ENCODE measurements around the gene SLC25A13.

DNA sequence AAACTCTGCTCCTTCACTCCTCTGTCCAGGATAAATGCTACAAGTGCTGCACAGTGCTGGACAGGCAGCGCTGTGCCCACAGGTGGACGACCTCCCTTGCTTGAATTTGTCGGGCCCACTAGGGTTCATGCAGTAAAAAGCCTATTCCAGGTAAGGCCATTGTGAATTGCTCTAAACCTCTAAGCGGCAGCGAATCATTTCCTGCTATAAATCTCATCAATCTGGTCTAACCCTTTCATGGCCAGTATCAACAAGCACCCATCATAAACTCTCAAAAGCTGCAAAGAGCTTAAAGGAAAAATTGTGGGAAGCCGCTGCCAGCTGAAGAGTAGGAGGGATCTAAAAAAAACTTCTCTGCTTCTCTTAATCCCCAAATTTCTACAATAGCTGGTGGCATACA, 134.2 kb downstream of the SLC25A13 start:
- TF ChIP-seq, protein P1, sequence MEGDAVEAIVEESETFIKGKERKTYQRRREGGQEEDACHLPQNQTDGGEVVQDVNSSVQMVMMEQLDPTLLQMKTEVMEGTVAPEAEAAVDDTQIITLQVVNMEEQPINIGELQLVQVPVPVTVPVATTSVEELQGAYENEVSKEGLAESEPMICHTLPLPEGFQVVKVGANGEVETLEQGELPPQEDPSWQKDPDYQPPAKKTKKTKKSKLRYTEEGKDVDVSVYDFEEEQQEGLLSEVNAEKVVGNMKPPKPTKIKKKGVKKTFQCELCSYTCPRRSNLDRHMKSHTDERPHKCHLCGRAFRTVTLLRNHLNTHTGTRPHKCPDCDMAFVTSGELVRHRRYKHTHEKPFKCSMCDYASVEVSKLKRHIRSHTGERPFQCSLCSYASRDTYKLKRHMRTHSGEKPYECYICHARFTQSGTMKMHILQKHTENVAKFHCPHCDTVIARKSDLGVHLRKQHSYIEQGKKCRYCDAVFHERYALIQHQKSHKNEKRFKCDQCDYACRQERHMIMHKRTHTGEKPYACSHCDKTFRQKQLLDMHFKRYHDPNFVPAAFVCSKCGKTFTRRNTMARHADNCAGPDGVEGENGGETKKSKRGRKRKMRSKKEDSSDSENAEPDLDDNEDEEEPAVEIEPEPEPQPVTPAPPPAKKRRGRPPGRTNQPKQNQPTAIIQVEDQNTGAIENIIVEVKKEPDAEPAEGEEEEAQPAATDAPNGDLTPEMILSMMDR (conservative IDR thresholded peaks at IDR 0.05), result no peak
- no peak for TF ChIP-seq EZH2 (IDR thresholded peaks at IDR 0.05; ENCODE audit: low read depth)

All from PC-9 (cell line).